GM19193 (cell line): Measurements from ENCODE around the gene NR2F2.

Experiments used
- POLR2A ChIP-seq: IDR thresholded peaks from 4 replicates; pipeline ENCODE4 v1.6.1; 2011; ENCODE audit not compliant: insufficient read depth, insufficient read length; ENCODE audit errors: extremely low read depth

Gene NR2F2

DNA sequence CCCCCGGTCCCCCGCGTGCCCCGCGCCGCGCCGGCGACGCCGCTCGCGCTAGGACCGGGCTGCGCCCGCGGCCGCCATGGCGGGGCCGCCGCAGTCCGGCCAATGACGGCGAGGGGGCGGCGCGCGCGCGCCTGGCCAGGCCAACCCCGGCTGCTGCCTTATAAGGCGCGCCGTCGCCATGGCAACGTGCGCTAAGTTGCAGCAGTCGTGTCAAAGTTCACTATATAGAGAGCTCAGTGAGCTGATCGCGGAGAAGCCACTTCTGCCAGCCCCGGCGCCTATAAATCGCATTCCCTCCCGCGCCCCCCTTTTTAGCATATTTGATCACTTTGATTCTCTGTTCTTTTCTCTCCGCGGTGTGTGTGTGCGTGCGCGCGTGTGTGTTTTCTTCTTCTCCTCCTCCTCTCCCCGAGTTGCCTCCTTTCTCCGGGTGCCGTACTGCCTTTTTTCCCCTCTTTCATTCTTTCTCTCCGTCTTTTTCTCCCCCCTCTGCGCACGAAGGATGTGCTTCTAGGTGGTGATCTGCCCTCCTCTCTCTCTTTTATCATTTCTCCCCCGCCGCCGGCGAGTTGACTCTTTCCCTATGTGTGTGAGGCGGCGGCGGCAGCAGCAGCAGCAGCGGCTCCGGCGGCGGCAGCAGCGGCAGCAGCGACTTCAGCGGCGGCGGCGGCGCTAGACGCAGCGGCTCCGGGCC lies at the start of gene NR2F2:
Gene NR2F2, plus strand, starts transcription at position 251 of the 694 bp plus-strand sequence. CDS start 1,406 bp downstream, outside the sequence.
- peak; percentile 58 for TF ChIP-seq POLR2A

DNA sequence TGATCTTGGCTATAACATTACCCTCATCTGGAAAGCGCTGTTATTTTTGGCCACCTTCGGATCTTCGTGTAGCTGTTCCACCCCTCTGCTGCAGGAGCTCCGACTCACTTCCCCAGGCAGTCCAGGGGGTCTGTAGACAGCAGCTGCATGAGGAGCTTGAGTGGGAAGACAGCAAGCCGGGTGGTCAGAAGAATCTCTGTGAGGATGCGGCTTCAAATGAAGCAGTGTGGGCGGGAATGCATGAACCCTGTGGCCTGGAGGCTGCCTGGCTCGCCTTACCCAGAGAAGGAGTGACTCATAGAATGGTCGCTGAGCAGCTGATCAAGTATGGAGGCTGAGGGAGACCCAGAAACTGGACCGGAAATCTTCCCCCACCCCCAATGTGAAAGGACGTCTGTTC lies 45.2 kb upstream of the NR2F2 start:
- no peak for TF ChIP-seq POLR2A

DNA sequence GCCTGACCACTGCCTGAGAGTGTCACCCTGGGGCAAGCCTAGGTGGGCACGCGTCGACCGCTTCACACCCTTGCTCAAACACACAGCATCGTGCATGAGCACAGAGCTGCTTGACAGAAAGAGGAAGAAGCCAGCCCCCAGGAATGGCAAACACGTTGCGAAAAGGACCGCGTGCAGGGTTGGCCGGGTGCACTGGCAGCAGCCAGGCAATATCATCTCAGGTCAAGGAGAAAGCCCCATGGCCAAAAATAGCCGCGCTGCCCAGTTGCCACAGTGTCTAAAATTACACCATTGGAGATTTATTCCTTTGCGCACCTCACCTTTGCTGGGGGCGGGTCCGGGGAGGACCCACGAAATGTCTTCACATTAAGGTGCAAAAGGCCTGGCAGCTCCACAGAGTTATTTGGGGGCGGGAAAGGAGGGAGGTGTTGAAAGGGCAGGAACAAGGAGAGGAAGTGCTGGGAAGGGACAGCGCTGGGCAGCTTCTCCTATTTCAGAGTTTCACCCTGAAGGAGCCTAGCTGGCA lies 44.7 kb upstream of the NR2F2 start:
- TF ChIP-seq POLR2A: no peak

DNA sequence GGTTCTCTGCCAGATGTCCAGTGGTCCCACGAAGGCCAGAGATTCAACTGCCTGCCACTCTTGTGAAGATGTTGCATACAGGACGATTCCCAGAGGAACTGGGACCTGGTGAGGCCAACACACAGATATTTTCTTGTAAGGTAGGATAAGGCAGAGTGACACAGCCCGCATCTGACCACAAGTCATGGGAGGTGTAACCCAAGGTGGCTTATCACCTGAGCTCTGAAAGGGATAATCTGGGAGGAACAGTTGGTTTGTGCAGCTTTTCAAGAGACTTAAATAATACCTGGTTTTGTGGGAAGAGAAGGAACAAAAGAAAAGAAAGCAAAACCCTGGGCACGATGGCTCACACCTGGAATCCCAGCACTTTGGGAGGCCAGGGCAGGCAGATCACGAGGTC lies 39.8 kb upstream of the NR2F2 start:
- TF ChIP-seq POLR2A: no peak

DNA sequence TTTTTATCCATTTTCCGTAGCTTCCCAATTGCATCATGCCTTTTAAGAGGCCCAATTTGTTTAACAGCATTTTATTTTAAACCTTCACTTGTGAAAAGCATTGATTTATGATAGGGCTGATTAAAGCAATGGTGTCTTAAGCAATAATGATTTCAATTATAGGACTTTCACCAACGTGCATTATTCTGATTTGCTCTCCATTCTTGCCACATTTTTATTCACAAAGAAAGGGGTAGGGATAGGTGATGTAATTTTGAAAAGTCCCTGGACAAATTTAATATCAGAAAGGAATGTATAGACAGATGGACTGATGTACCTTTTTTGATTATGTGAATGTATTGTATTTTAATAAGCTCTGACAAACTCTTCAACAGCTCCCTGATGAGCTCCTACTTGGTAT lies 37.9 kb upstream of the NR2F2 start:
- TF ChIP-seq POLR2A: no peak

DNA sequence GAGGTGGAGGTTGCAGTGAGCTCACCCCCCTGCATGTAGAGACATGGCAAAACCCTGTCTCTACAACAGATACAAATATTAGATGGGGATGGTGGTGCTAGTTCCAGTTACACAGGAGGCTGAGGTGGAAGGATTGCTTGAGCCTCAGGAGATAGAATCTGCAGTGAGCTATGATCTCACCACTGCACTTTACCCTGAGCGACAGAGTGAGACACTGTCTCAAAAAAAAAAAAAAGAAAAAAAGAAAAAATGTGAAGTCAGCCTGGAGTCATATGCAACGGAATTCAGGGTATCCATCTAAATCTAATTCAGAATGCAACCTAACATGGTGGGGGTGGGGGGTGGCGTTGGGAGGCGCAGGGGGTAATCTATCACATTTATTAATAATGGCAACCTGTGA lies 37.1 kb upstream of the NR2F2 start:
- TF ChIP-seq POLR2A: no peak

DNA sequence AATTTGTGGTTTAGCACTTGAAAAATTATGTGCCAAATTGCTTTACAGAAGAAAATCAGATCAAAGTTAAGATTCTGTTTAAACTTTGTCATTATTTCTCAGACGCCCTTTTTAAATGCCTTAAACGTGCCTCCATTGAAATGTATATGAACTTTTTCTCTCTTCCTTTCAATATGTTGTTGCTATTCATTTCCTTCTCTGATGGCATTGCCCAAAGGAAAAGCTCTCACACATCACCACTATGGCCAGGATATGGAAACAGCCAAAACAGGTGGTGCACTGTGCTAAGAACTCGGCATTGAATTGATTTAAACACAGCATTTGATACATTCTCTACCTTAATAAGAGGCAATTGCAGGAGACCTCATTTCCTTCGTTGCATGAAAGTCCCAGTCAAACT lies 35.7 kb upstream of the NR2F2 start:
- TF ChIP-seq POLR2A: no peak

DNA sequence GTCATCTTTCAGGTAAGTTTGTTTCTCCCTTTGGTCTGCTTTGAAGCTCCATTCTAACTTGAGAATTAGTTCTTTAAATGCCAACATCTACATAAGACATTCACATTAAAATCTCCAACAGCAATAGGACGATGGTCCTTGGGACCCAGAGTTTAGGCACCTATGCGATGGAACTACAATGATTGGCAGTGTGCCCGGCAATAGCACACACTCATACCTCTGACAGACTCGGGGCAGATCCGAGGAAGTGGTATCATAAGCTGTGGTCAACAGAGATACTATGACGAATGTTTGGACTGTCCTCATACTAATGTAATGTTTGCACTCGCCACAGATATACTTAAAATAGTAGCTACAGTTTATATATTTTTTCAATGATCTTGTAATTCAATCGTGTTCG lies 34.2 kb upstream of the NR2F2 start:
- TF ChIP-seq POLR2A: no peak

DNA sequence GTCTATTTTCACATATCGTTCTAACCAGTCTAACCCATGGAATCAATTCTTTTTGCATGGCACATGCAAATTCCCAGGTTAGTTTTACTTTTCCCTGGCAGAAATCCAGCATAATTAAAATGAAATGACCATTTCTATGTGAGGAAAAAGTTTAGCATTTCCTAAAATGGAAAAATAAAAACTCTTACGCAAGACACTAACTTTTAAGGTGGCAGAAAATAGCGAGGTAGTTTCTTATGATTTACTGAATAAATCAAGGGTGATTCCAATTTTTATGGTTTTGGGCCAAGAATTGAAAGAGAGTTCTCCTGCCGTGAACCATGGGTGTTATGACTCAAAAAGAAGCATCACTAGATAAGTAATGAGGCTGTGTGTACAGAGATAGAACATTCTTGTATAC lies 32.7 kb upstream of the NR2F2 start:
- TF ChIP-seq POLR2A: no peak

DNA sequence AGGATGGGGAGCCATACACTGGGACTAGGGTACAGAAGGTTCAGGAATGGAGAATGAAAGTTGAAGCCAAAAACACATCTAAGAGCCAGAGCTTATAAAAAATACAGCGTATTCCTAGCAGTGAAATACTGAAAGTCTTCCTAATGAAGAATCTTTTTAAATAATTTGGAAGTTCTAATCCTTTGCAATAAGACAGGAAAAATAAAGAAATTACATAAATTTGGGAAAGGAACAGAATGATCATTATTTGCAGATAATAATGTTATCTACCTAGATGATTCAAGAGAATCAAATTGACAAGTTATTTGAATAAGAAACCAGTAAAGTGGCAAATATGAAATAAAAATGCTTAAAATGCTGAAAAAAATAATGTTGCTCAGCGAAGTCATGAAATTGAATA lies 32.3 kb upstream of the NR2F2 start:
- no peak for TF ChIP-seq POLR2A

DNA sequence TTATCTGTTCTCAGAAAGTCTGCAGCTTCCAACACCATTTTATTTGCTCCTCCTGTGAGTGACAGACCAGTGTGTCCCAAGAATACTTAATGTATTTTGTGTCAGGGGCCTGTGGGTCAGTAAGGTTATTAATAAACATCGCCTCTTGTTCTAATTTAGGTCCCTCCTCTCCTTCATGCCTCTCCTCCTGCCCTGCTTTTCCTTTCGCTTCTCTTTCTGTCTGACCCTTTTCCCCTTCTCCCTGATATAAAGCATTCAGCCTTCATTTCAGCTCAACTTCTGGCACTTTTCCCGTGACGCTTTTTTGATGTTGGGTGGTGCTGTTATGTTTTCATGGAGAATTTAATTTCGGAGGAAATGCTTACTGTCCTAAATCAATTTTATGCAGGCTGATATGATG lies 29.7 kb upstream of the NR2F2 start:
- no peak for TF ChIP-seq POLR2A

DNA sequence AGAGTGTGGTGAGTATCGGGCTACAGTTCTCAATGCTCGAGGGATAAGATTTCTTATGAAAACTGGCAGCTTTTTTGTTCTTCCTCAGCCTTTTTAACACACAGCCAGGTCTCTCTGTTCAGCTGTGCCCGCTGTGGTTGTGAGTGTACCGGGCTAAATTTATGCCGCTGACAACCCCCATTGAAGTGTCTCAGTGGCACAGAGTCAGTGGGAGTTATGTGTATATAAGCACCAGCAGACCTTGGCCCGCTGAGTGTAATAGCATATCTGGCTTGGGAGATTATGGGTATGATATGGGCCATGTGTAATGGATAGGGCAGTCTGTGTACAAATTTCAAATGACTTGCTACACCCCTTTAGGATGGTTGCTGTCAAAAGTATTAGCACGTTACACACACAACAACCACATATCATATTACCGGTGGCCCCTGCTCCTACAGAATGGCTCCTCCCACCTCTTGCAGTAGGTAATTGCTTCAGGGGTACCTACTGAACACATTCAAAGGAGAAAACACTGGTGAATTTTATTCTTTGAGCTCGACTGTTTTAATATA lies 26.9 kb upstream of the NR2F2 start:
- TF ChIP-seq POLR2A: no peak

DNA sequence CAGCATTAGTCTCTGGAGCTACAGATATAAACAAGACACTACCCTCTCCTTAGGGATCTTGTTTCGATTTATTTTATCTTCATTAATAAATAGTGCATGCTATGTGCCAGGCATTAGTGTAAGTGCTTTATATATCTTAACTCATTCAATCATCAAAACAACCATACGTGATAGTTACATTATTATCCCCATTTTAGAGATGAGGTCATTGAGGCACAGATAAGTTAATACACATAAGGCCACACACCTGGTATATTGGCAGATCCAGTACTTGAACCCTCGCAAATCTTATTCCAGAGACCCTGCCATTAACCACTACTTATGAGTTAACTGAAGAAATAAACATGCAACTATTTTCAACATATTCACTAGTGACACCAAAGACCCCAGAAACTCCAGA lies 25.7 kb upstream of the NR2F2 start:
- no peak for TF ChIP-seq POLR2A

DNA sequence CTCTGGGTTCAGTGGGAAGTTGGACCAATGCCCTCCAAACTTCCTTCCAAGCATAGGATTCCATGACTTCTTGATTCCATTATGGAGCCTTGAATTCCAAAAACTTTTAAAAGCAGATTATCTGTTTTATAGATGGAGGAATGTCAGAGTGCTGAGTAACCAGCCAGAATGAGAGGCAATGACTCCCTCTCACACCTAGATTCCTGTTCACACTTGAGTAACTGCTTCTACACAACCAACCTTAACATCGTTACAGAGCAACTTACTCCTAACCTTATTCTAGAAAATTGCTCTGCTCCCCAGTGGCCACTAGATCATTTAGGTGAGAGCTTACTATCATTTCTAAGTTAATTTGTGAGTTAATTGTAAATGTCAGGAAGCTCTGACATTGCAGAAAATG lies 24.2 kb upstream of the NR2F2 start:
- no peak for TF ChIP-seq POLR2A

DNA sequence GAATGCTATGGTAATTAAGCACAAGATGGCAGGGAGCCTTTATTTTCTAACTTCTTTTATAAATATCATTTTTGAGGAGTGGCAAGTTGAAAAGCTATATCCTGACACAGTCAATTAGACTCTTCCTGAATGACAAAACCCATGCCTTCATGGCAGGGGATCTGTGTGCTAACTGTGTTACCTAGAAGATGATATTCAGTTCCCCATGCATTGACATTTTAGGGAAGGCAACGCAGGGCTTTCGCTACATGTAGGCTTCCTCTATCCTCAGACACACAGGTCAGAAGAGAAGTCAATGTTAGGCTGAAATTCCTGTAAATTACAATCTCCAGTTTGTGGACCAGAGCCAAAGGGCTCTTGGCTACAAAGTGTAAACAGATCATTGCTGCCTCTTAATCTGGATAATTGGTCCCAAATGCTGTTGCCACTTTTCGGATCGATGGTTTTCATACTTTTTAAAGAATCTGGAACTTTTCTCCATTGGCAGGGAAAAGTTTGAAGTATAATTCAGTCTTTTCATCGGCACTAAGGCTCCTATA lies 22.6 kb upstream of the NR2F2 start:
- no peak for TF ChIP-seq POLR2A

DNA sequence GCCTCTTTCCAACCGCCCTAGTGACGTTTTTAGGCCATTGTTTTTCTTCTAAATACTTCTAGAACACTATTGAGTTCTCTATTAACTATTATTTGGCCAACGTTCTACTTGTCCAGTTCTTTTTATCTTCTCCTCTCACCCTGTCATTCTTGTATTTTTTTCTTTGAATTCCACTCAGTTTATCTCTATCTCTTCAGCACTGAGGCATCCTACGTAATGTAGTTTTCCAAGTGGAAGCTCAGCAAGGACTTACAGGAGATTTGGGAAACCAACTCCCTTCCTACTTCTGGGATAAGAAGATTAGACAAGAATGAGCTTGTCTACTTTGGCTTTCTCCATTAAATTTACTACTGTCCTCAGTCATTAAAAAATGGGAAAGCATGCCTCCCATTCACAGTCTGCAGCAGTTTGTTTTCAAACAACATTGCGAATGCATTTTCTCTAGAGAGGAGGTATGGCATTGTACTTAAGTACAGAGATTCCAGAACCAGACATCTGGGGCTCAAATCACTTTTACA lies 21.3 kb upstream of the NR2F2 start:
- no peak for TF ChIP-seq POLR2A
